ENCODE results near the gene SEC61A2. TPM values are rescaled to one million over a fixed set of nuclear protein-coding genes. Genes with fewer than 3 reads are reported as not detected.
A peak's percentile ranks its signal among the peaks of the same experiment; 100 is the strongest.
"Not testable (repeated sequence)": the region's sequence is repeated elsewhere in the genome, so short reads cannot be mapped to it uniquely, and the experiment has no call there.

SEC61A2 gene
- 10 to 100 TPM in 1 of 4 donors, 1 to 10 TPM in 3; 4.5 to 12.9 (median 5.9) TPM for total RNA-seq

DNA sequence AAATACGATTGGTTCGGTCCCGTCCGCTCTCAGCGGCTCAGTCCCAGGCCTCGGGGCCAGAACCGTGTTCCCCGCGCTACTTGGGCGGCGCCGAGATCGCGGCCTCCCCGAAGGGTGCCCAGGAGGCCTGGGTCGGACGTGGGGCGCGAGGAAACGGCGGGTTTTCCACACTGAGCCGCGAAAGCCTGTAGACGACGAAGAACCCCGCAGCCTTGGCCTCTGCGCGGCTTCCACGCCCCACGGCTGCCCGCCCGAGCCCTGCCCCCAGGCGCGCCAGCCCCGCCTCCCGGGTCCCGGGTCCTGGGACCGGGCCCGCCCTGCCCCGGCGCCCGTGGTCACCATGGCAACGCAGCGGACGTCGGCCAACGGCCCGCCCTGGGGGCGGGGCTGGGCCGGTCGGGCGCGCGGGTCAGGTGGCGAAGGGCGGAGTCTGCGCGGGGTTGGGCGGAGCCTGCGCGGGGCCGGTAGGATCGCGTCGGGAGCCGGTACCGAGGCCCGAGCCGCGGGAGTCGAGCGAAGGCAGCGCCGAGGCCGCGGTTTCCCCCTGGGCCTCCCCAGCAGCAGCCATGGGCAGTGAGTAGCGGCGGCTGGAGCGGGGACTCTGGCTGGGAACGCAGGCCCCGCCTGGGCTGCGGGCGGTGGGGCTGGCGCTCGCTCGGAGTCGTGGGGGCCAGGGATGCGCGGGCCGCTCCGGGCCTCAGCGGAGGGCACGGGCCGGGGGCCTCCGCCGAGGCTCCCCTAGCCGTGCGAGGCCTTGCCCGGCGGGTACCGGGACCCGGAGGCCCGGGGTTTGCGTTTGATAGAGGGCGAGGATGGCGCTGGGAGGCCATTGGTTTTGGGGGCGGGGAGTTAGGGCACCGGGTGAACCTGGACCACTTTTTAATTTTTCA is at the start of gene SEC61A2:
Gene SEC61A2, plus strand, starts transcription at position 456 of the 890 bp plus-strand sequence. Its CDS starts 111 bp downstream, at position 567.
- TF ChIP-seq, protein P1, sequence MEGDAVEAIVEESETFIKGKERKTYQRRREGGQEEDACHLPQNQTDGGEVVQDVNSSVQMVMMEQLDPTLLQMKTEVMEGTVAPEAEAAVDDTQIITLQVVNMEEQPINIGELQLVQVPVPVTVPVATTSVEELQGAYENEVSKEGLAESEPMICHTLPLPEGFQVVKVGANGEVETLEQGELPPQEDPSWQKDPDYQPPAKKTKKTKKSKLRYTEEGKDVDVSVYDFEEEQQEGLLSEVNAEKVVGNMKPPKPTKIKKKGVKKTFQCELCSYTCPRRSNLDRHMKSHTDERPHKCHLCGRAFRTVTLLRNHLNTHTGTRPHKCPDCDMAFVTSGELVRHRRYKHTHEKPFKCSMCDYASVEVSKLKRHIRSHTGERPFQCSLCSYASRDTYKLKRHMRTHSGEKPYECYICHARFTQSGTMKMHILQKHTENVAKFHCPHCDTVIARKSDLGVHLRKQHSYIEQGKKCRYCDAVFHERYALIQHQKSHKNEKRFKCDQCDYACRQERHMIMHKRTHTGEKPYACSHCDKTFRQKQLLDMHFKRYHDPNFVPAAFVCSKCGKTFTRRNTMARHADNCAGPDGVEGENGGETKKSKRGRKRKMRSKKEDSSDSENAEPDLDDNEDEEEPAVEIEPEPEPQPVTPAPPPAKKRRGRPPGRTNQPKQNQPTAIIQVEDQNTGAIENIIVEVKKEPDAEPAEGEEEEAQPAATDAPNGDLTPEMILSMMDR (IDR thresholded peaks at IDR 0.05): no peak
- peak; percentile 84 for DNase-seq (ENCODE audit: low spot score)
- peak; percentile 99 for ATAC-seq (ENCODE audit: low FRiP score)

DNA sequence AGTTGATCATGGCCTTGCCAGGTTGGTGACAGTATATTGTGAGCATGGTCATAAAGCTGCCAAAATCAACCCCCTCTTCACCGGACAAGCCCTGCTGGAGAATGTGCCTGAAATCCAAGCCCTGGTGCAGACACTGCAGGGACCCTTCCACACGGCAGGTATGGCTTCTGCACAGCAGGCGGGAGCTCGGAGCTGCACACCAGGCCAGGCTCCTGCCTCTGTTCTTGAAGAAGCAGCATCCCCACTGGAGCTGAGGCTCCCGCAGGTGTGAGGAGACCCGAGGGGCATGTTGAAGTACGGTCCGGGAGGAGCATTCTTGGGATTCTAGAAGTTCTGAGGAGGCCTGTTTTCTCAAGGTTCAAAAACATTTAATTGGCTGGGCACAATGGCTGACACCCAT is 48.0 kb upstream of the SEC61A2 start:
- DNase-seq (ENCODE audit: low spot score): no peak
- no peak for ATAC-seq (ENCODE audit: low FRiP score)
- TF ChIP-seq, protein P1 (IDR thresholded peaks at IDR 0.05): no peak

DNA sequence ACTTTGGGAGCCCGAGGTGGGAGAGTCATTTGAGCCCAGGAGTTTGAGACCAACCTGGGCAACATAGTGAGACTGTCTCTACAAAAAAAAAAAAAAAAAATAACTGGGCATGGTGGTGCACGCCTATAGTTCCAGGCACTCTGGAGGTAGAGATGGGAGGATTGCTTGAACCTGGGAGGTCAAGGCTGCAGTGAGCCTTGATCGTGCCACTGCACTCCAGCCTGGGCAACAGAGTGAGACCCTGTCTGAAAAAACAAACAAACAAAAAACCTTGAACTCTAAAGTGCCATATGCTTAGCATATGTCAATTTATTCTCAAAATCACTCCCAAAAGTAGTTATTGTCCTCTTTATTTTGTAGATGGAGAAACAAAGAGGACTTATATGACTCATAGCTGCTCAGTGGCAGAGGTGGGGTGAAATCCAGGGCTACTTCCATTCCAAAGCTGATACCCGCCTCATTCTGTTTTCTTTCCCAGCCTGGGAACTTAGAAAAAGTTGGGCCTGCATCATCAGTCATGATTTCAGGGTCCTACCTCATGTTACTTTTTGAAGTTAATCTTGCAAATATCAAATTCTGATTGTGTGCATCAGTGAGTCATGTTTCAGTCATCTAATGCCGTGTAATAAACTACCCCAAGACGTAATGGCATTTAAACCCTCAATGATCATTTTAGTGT is 47.5 kb upstream of the SEC61A2 start:
- DNase-seq (ENCODE audit: low spot score) (no peak), ATAC-seq (ENCODE audit: low FRiP score) (no peak)
- TF ChIP-seq, protein P1 (IDR thresholded peaks at IDR 0.05): no peak

DNA sequence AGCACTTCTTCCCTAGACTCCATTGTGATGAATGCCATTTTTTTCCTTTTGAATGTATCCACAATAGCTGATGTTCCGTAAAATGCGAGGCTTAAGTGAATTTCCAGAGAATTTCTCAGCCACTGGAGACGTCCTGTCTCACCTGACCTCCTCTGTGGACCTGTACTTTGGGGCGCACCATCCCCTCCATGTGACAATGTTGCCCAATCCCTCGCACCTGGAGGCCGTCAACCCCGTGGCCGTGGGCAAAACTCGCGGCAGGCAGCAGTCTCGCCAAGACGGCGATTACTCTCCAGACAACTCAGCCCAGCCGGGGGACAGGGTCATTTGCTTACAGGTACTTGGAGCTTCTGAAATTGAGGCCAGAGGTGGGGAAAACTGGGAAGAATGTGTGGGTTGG is 40.6 kb upstream of the SEC61A2 start:
- DNase-seq (ENCODE audit: low spot score) (no peak), ATAC-seq (ENCODE audit: low FRiP score) (no peak)
- TF ChIP-seq, protein P1 (IDR thresholded peaks at IDR 0.05): no peak

DNA sequence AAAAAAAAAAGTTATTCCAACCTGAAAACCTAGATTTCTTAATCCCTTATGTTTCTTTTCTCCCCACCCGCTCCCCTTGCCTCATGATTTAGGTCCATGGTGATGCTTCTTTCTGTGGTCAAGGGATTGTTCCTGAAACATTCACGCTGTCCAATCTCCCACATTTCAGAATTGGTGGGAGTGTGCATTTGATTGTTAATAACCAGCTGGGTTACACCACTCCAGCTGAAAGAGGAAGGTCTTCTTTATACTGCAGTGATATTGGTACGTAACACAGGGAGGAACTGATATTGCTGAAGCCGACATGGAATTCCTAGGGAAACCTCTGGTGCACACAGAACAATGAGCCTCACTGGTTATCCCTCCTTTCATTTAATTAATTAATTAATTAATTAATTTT is 38.1 kb upstream of the SEC61A2 start:
- DNase-seq (ENCODE audit: low spot score): no peak
- TF ChIP-seq, protein P1 (IDR thresholded peaks at IDR 0.05): no peak
- no peak for ATAC-seq (ENCODE audit: low FRiP score)

DNA sequence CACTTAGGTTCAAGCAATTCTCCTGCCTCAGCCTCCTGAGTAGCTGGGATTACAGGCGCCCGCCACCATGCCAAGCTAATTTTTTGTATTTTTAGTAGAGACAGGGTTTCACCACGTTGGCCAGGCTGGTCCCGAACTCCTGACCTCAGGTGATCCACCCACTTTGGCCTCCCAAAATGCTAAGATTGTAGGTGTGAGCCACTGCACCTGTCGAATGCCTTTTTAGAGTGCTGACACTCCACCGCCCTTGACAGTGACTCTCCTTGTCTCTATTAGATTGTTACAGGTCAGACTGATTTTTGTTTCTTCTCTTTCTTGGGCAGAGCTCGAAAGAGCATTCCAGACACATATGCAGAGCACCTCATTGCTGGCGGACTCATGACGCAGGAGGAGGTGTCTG is 32.1 kb upstream of the SEC61A2 start:
- not testable (repeated sequence) for DNase-seq (ENCODE audit: low spot score); ATAC-seq (ENCODE audit: low FRiP score)

DNA sequence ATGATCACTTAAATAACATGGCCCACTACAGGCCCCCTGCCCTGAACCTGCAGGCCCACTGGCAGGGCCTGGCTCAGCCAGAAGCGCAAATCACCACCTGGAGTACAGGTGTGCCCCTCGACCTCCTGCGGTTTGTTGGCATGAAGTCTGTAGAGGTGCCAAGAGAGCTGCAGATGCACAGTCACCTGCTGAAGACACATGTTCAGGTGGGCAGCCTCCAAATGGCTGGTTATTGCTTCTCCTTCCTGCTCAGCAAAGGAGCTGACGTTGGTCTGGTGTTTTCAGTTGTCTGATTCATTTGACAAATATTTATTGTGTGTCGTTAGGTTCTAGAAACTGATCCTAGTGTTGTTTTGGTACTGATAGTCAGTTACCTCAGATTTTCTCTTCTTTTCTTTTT is 31.7 kb upstream of the SEC61A2 start:
- no peak for ATAC-seq (ENCODE audit: low FRiP score)
- no peak for DNase-seq (ENCODE audit: low spot score)
- TF ChIP-seq, protein P1 (IDR thresholded peaks at IDR 0.05): no peak

Measured in omental fat pad (tissue), 4 donors.